HG03280 (cell line): ENCODE measurements around the gene ANKFY1.
"Not testable (repeated sequence)": the region's sequence is repeated elsewhere in the genome, so short reads cannot be mapped to it uniquely, and the experiment has no call there.

Experiments used
- ATAC-seq: cut with Tn5 transposase; IDR thresholded peaks from one replicate; pipeline ENCODE4 v1.9.1; 2021; ENCODE audit warnings: mild to moderate bottlenecking, moderate library complexity; ENCODE audit not compliant: unreplicated experiment

Gene ANKFY1

GRCh38 chr17:4157618-4158333, 106.0 kb downstream of the ANKFY1 start:
- ATAC-seq = no peak

GRCh38 chr17:4156750-4157381, 106.9 kb downstream of the ANKFY1 start:
- no peak for ATAC-seq

GRCh38 chr17:4155980-4156620, 107.7 kb downstream of the ANKFY1 start:
- ATAC-seq = no peak

GRCh38 chr17:4154201-4154600, 109.6 kb downstream of the ANKFY1 start:
- no peak for ATAC-seq

GRCh38 chr17:4152471-4152870, 111.3 kb downstream of the ANKFY1 start:
- ATAC-seq = no peak

GRCh38 chr17:4150096-4150495, 113.7 kb downstream of the ANKFY1 start:
- no peak for ATAC-seq

GRCh38 chr17:4148611-4149308, 115.0 kb downstream of the ANKFY1 start:
- ATAC-seq = no peak

- no peak for ATAC-seq
Observed at GRCh38 chr17:4147751-4148310, 115.9 kb downstream of the ANKFY1 start.

- ATAC-seq = no peak
Observed at GRCh38 chr17:4146641-4147040, 117.1 kb downstream of the ANKFY1 start.

GRCh38 chr17:4144422-4144747, 119.4 kb downstream of the ANKFY1 start:
- ATAC-seq = no peak

- peak; percentile 65 for ATAC-seq
Observed at GRCh38 chr17:4143563-4144421, 120.0 kb downstream of the ANKFY1 start.

GRCh38 chr17:4142107-4142900, 121.5 kb downstream of the ANKFY1 start:
- ATAC-seq = peak; percentile 13

GRCh38 chr17:4140125-4140524, 123.7 kb downstream of the ANKFY1 start:
- ATAC-seq = no peak

GRCh38 chr17:4138906-4139526, 124.8 kb downstream of the ANKFY1 start:
- not testable (repeated sequence) for ATAC-seq

GRCh38 chr17:4136373-4136772, 127.4 kb downstream of the ANKFY1 start:
- ATAC-seq = no peak

GRCh38 chr17:4135489-4135888, 128.3 kb downstream of the ANKFY1 start:
- no peak for ATAC-seq

- no peak for ATAC-seq
Observed at GRCh38 chr17:4134721-4135120, 129.1 kb downstream of the ANKFY1 start.

- ATAC-seq = no peak
Observed at GRCh38 chr17:4130715-4131114, 133.1 kb downstream of the ANKFY1 start.

GRCh38 chr17:4127555-4127954, 136.2 kb downstream of the ANKFY1 start:
- ATAC-seq = no peak
